CD14-positive monocyte (primary cell): Measurements from ENCODE around the gene LIPG. TPM values are rescaled to one million over a fixed set of nuclear protein-coding genes. Genes with fewer than 3 reads are reported as not detected.

Experiments used
- DNase-seq, 3 donors: peaks; one replicate each; pipeline ENCODE4 v3.0.0-alpha.2; 2011 to 2022
- H2AFZ ChIP-seq: 2 replicates; pipeline ENCODE4 v1.6.0; 2012; ENCODE audit warnings: mild to moderate bottlenecking, low read depth, low read length, inconsistent platforms; ENCODE audit not compliant: insufficient read depth, poor library complexity, severe bottlenecking
- H3K27ac ChIP-seq, 2 donors: 1 replicate in 1 of 2; 2 replicates in 1 of 2; pipeline ENCODE4 v1.5.1; 2012 to 2013; ENCODE audit warnings: low read length in 2 of 2, control low read depth in 1 of 2, inconsistent platforms in 1 of 2, low read depth in 1 of 2, mild to moderate bottlenecking in 1 of 2
- H3K27me3 ChIP-seq, 2 donors: one replicate each; pipeline versions ENCODE4 v1.6.0 to v1.6.1; 2011 to 2013; ENCODE audit warnings: low read length in 2 of 2; ENCODE audit not compliant: control insufficient read depth in 2 of 2, insufficient read depth in 2 of 2
- H3K36me3 ChIP-seq, 2 donors: replicated peaks in 1 of 2; 1 replicate in 1 of 2; 2 replicates in 1 of 2; pipeline versions ENCODE4 v1.5.1 to v1.6.1; 2012 to 2013; ENCODE audit warnings: low read length in 2 of 2, control low read depth in 1 of 2, inconsistent platforms in 1 of 2, mild to moderate bottlenecking in 1 of 2; ENCODE audit not compliant: insufficient read depth in 2 of 2, control insufficient read depth in 1 of 2
- H3K4me1 ChIP-seq, 2 donors: 1 replicate in 1 of 2; 2 replicates in 1 of 2; pipeline versions ENCODE4 v1.5.1 to v1.6.1; 2012 to 2013; ENCODE audit warnings: low read length in 2 of 2, control low read depth in 1 of 2, inconsistent platforms in 1 of 2, mild to moderate bottlenecking in 1 of 2, moderate library complexity in 1 of 2; ENCODE audit not compliant: insufficient read depth in 2 of 2, control insufficient read depth in 1 of 2
- H3K4me2 ChIP-seq: replicated peaks from 2 replicates; pipeline ENCODE3; 2012; ENCODE audit warnings: low read length, moderate library complexity, mild to moderate bottlenecking; ENCODE audit not compliant: poor library complexity, severe bottlenecking; ENCODE audit errors: extremely low read depth
- H3K4me3 ChIP-seq, 3 experiments: fragments of 200-600 bp in 1 of 3; sonication (generic) in 1 of 3; replicated peaks in 1 of 3; 1 replicate in 2 of 3; 2 replicates in 1 of 3; pipeline ENCODE4 v1.5.1; 2011 to 2013; ENCODE audit warnings: low read length in 3 of 3, mild to moderate bottlenecking in 3 of 3, control low read depth in 2 of 3, low read depth in 2 of 3, inconsistent platforms in 1 of 3, moderate library complexity in 1 of 3
- H3K79me2 ChIP-seq: 2 replicates; pipeline ENCODE4 v1.6.0; 2012; ENCODE audit warnings: mild to moderate bottlenecking, control low read depth, inconsistent platforms, low read length, moderate library complexity; ENCODE audit not compliant: insufficient read depth
- H3K9ac ChIP-seq: 2 replicates; pipeline ENCODE4 v1.6.0; 2017; ENCODE audit warnings: low read length, mild to moderate bottlenecking; ENCODE audit not compliant: insufficient read depth, poor library complexity, severe bottlenecking
- H3K9me3 ChIP-seq, 2 donors: replicated peaks in 1 of 2; 1 replicate in 1 of 2; 2 replicates in 1 of 2; pipeline versions ENCODE4 v1.5.1 to v1.6.1; 2012 to 2013; ENCODE audit warnings: low read length in 2 of 2, control low read depth in 1 of 2; ENCODE audit not compliant: control insufficient read depth in 1 of 2, insufficient read depth in 1 of 2
- H4K20me1 ChIP-seq: 2 replicates; pipeline ENCODE4 v1.6.0; 2012; ENCODE audit warnings: mild to moderate bottlenecking, low read length, control low read depth, moderate library complexity; ENCODE audit not compliant: insufficient read depth
- H3K27ac Mint-ChIP-seq, 7 donors: one replicate each; pipeline ENCODE4 v1.8.0; 2020; ENCODE audit warnings: mild to moderate bottlenecking in 7 of 7, mixed read lengths in 7 of 7, moderate library complexity in 6 of 7, inconsistent platforms in 2 of 7
- H3K27me3 Mint-ChIP-seq, 3 donors: one replicate each; pipeline ENCODE4 v1.8.0; 2021 to 2022; ENCODE audit warnings: low read depth in 3 of 3, mild to moderate bottlenecking in 3 of 3, mixed read lengths in 3 of 3, moderate library complexity in 3 of 3, inconsistent platforms in 1 of 3
- H3K36me3 Mint-ChIP-seq, 2 donors: one replicate each; pipeline ENCODE4 v1.8.0; 2020; ENCODE audit warnings: mixed read lengths in 2 of 2, inconsistent platforms in 1 of 2, mild to moderate bottlenecking in 1 of 2
- H3K4me1 Mint-ChIP-seq: one replicate; pipeline ENCODE4 v1.8.0; 2020; ENCODE audit warnings: mild to moderate bottlenecking, mixed read lengths
- H3K4me3 Mint-ChIP-seq, 2 donors: one replicate each; pipeline ENCODE4 v1.8.0; 2020; ENCODE audit warnings: mild to moderate bottlenecking in 2 of 2, mixed read lengths in 2 of 2, moderate library complexity in 1 of 2
- H3K9me3 Mint-ChIP-seq, 7 donors: one replicate each; pipeline ENCODE4 v1.8.0; 2020 to 2022; ENCODE audit warnings: mixed read lengths in 7 of 7, mild to moderate bottlenecking in 6 of 7, moderate library complexity in 6 of 7, inconsistent platforms in 2 of 7
- WGBS: methylation state at CpG from one replicate; pipeline ENCODE4 v1.1.5; 2013; ENCODE audit warnings: missing lambda C conversion rate; ENCODE audit not compliant: insufficient coverage; 5-methylcytosine and 5-hydroxymethylcytosine counted together
- intact Hi-C, 2 donors: fragments of 100-400 bp; cut with micrococcal nuclease; formaldehyde crosslinking; loops; one replicate each; pipeline versions ENCODE4 v1.15.0 to v1.15.1; 2023
- polyA plus RNA-seq, 3 donors: library from polyadenylated mRNA; depleted of rRNA in 1 of 3; unstranded in 2 of 3; stranded (reverse) in 1 of 3; fragments of 300-500 nt in 2 of 3; fragments of >200 nt in 1 of 3; fragmentation: Illumina TruSeq in 2 of 3; gene quantifications; 1 replicate in 2 of 3; 2 replicates in 1 of 3; pipeline ENCODE4 v1.2.3, GENCODE V29; 2012 to 2021
- TF ChIP-seq, protein P1 (sequence below): fragments of 200-600 bp; IDR thresholded peaks from one replicate; pipeline ENCODE4 v1.8.0; 2022; ENCODE audit warnings: antibody characterized with exemption, mild to moderate bottlenecking

The LIPG gene
- polyA plus RNA-seq, 3 donors, result not detected

DNA sequence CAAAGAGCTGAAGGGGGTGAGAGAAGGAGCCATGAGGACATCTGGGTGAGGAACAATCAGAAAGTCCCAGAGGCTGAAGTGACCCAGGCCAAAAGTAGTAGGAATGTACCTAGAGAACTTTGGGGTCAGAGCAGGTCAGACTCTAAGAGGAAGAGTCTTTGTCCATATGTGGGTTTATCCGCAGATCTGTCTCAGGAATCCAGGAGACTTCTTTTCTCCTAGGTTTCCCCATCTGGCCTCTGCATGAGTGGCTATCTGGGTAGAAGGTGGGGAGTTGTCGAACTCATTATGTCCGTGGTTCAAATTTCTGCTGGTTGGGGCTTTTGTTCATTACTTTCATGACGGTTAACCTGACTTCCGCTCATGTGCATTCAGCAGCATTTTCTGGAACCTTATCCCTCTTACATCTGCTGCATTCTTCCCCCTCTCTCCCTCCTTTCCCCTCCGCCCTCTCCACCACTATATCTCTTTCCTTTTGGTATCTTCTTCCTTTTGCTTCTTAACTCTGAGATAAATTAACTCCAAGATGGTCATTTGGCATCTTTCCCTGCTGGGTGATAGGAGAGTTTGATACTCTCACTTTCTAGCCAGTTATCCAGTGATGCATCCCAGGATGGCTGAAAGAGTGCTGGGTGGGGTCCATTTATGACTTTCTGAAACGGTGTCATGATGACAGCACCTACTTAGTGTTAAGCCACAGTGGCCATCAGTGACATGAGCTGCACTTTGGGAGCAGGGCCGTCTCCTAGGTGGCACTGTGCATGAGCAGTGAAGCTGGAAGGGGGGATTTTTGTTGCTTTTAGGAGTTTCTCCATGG lies 2.1 kb downstream of the LIPG start:
- Histone ChIP-seq H2AFZ (no peak overlapping the region), H3K4me1 (peaks cover 8 to 9% of the 10 kb centered on the region in 2 donors), H3K9me3 (peaks cover 0 to 10% of the 10 kb centered on the region in 2 donors), H3K36me3 (no peaks in the 10 kb centered on the region), H3K27ac (no peak overlapping the region), H4K20me1 (no peaks in the 10 kb centered on the region), H3K4me3 (no peak overlapping the region), H3K4me2 (no peak overlapping the region), H3K27me3 (peaks cover 51 to 75% of the 10 kb centered on the region in 2 donors), H3K79me2 (no peaks in the 10 kb centered on the region), H3K9ac (no peak overlapping the region)
- H3K9me3 Mint-ChIP-seq, result peaks cover 0 to 18% (median 2%) of the 10 kb centered on the region in 7 donors
- H3K36me3 Mint-ChIP-seq, result peaks cover 0 to 3% of the 10 kb centered on the region in 2 donors
- H3K4me1 Mint-ChIP-seq, result peaks cover 18% of the 10 kb centered on the region
- no peak overlapping the region for H3K27ac Mint-ChIP-seq
- no peak for DNase-seq
- H3K4me3 Mint-ChIP-seq, result peak overlapping the region in 1 of 2 donors; percentile 91
- peaks cover 63 to 74% (median 66%) of the 10 kb centered on the region in 3 donors for H3K27me3 Mint-ChIP-seq
- 64% methylated on average over 2 of the region's 8 CpGs for WGBS
- intact Hi-C loops, result no loop called here
- TF ChIP-seq, protein P1, sequence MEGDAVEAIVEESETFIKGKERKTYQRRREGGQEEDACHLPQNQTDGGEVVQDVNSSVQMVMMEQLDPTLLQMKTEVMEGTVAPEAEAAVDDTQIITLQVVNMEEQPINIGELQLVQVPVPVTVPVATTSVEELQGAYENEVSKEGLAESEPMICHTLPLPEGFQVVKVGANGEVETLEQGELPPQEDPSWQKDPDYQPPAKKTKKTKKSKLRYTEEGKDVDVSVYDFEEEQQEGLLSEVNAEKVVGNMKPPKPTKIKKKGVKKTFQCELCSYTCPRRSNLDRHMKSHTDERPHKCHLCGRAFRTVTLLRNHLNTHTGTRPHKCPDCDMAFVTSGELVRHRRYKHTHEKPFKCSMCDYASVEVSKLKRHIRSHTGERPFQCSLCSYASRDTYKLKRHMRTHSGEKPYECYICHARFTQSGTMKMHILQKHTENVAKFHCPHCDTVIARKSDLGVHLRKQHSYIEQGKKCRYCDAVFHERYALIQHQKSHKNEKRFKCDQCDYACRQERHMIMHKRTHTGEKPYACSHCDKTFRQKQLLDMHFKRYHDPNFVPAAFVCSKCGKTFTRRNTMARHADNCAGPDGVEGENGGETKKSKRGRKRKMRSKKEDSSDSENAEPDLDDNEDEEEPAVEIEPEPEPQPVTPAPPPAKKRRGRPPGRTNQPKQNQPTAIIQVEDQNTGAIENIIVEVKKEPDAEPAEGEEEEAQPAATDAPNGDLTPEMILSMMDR, result no peak

DNA sequence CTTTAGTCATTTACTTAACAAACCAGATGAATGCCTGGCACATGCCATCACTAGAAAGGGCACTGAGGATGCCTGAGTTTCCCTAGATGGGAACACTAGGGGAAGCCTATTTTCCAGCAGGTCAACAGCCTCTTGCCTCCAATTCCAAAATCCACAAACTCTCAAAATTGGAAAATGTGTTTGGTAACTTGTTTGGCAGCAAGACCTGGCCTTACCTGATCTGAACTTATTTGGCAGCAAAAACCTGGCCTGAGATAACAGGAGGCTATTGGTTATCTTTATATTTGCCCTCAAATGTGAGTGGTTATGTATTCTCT lies 2.6 kb downstream of the LIPG start:
- H3K36me3 ChIP-seq, result no peaks in the 10 kb centered on the region
- H3K27ac Mint-ChIP-seq, result no peak overlapping the region

More for the DNA sequence above, 2.6 kb downstream of the LIPG start:
- Histone ChIP-seq H3K27ac (no peak overlapping the region), H3K4me2 (no peak overlapping the region), H3K9ac (no peak overlapping the region), H3K27me3 (peaks cover 46 to 69% of the 10 kb centered on the region in 2 donors), H4K20me1 (no peaks in the 10 kb centered on the region), H3K4me1 (peaks cover 8 to 9% of the 10 kb centered on the region in 2 donors), H2AFZ (no peak overlapping the region), H3K9me3 (peaks cover 0 to 10% of the 10 kb centered on the region in 2 donors), H3K79me2 (no peaks in the 10 kb centered on the region), H3K4me3 (no peak overlapping the region)
- H3K9me3 Mint-ChIP-seq, result peaks cover 0 to 18% (median 2%) of the 10 kb centered on the region in 7 donors
- peaks cover 0 to 3% of the 10 kb centered on the region in 2 donors for H3K36me3 Mint-ChIP-seq
- TF ChIP-seq, protein P1, result no peak
- H3K27me3 Mint-ChIP-seq, result peaks cover 59 to 69% (median 60%) of the 10 kb centered on the region in 3 donors
- intact Hi-C loops, result no loop called here
- DNase-seq, result no peak
- H3K4me3 Mint-ChIP-seq, result peak overlapping the region in 1 of 2 donors; percentile 28
- peaks cover 18% of the 10 kb centered on the region for H3K4me1 Mint-ChIP-seq
